AG09319 (cell line): Measurements from ENCODE around the gene QPCT.
A peak's percentile ranks its signal among the peaks of the same experiment; 100 is the strongest.
"Not testable (repeated sequence)": the region's sequence is repeated elsewhere in the genome, so short reads cannot be mapped to it uniquely, and the experiment has no call there.

Source experiments
- DNase-seq: peaks from one replicate; pipeline ENCODE4 v3.0.0-alpha.2; 2010; ENCODE audit warnings: low read depth; ENCODE audit errors: extremely low read depth
- TF ChIP-seq, protein P1 (sequence below): IDR thresholded peaks from 2 replicates; pipeline ENCODE4 v1.5.1; 2011; ENCODE audit warnings: low read depth, mild to moderate bottlenecking, inconsistent platforms, low read length, moderate library complexity

The QPCT gene

DNA sequence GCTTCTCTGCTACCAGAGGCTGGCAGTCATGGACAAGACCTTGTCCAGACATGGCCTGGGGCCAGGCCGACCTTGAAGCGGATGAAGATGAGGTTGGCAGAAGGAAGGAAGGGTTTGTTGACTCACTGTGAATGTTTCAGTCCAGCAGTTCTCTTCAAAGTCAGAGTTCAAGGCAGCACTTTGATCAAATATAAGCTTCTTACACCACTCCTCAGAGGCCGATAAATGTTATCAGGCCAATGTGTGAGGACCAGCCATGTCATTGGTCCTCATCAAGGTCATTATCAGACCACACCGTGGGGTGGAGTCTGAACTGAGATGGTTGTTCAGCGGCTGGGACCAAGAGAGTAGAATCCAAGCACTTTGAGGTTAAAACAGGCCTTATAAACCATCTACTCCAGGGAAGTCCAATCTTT, 35.5 kb downstream of the QPCT start:
- TF ChIP-seq, protein P1, sequence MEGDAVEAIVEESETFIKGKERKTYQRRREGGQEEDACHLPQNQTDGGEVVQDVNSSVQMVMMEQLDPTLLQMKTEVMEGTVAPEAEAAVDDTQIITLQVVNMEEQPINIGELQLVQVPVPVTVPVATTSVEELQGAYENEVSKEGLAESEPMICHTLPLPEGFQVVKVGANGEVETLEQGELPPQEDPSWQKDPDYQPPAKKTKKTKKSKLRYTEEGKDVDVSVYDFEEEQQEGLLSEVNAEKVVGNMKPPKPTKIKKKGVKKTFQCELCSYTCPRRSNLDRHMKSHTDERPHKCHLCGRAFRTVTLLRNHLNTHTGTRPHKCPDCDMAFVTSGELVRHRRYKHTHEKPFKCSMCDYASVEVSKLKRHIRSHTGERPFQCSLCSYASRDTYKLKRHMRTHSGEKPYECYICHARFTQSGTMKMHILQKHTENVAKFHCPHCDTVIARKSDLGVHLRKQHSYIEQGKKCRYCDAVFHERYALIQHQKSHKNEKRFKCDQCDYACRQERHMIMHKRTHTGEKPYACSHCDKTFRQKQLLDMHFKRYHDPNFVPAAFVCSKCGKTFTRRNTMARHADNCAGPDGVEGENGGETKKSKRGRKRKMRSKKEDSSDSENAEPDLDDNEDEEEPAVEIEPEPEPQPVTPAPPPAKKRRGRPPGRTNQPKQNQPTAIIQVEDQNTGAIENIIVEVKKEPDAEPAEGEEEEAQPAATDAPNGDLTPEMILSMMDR, result no peak
- no peak for DNase-seq

DNA sequence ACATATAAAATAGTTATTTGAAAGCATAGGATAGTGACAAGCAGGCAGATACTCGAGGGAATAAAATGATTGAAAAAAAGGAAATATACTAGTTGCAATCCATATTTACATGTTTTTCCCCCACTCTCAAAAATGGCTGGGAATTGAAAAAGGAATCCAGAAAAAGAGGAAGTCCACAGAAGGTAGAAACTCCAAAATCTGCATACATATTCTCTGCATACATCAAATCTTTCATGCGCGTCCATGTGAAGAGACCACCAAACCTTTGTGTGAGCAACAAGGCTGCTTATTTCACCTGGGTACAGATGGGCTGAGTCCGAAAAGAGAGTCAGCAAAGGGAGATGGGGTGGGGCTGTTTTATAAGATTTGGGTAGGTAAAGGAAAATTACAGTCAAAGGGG, 36.4 kb downstream of the QPCT start:
- not testable (repeated sequence) for DNase-seq

DNA sequence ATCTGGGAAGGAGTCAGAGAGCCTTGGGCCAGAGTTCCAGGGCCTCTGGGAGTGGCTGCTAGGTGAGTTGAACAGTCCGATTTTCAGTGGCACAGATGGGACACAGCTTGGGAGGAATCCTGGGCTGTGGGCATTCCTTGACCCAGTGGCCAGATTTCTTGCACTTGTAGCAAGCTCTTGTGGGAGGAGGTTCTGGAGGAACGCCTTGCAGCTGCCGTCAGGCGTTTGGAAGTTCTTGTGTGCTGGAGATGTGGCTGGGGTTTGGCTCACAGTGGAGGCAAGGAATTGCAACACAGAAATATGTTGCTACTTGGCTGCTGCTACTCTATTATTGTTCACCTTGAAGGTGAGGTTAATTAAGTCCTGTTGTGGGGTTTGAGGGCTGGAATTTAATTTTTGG, 39.8 kb downstream of the QPCT start:
- DNase-seq, result not testable (repeated sequence)

DNA sequence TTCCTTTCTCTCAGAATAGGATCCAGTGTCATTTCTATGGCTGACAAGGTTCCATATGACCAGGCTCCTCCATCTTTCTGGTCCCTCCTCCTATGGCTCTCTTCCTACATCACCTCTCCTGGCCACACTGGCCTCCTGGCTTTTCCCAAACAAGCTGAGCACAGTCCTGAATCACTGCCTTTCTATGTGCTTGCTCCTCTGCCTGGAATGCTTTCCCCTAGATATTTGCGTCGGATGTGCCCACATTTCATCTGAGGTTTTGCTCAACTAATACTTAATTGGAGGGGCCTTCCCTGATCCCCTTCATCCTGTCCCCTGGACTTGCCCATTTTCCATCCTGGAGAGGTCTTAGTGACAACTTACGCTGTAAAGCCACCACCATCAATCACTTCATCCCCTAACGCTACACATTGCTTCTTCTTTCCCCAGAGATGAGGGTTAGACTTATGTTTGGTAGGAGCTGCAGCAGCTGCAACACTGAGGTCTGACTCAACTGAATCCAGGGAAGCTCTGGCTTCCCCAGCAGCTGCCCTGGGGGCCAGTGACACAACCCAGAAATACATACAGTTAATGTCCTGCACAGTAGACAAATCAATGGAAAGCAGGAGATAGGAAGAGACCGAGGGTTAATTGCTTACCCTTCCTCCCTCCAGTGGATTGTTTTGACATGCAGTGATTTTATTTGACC, 42.9 kb downstream of the QPCT start:
- TF ChIP-seq, protein P1, result no peak
- DNase-seq, result no peak

DNA sequence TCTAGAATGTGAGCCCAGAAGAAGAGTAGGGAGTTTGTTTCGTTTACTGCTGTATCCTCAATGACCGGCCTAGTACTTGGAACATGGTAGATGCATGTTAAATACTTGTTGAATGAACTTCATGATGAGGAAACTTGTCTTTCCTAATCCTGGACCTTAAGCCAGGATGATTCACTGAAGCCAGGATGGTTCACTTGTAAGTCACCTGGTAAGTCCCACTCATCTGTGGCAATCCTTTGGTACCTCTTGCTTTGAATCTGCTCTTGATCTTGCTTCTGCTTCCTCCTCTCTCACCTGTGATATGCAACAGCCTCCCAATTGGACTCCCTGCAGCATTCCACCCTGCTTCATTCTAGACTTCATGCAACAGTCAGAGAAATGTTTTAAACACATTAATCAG, 43.6 kb downstream of the QPCT start:
- TF ChIP-seq, protein P1, result no peak
- peak; percentile 32 for DNase-seq

DNA sequence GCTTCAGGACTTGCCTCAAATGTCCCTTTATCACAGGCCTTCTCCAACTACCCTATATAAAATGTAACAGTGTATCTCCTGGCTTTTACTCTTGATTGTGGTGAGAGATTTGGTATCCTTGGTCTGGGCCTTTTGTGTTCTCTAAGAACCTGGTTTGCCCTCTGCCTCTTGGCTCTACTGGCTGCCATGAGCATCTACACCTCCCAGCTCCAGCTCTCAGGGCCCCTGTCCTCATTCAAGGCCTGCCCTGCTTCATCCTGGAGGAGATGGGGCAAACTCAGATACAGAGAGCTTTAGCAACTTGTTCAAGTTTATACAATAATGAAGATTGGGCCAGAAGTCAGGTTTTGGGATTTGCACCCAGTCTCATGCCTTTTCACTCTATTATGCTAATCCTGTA, 45.0 kb downstream of the QPCT start:
- DNase-seq, result no peak

DNA sequence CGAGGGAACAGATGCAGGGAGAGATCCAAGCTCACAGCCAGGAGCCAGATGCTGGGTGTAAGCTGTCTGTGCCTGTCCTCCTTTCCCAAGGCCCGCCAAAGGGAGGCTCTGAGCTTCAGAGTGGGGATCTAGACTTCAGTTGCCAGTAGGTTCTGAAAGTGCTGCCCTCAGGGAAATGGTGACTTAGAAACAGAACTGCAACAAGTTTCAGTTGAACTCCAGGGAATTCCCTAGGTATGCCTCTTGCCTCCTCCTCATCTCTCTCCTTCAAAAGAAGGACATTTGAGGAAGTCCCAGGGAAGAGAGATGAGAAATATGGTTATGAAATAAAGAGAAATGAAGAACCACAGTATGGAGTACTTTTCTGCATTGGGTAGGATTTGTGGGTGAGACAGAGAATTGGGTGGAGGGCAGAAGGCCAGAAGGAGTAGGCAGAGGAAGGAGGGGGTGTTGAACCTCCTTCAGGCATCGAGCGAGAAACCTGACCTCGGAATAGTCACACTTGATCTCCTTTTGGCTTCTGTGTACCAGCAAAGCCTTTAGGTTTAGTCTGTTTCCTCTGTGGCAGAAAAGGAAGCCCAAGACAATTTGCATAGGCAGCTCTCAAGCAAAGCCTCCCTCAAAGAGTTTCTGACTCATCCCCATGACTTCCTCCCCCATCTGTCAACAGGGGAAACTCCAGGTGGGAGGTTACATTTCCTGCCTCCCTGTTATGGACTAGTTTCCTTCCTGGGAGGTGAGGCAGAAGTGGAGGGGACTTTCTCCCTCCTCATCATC, 45.7 kb downstream of the QPCT start:
- TF ChIP-seq, protein P1, result no peak
- DNase-seq, result peak; percentile 23

More for the DNA sequence above, 45.0 kb downstream of the QPCT start:
- TF ChIP-seq, protein P1, result no peak

DNA sequence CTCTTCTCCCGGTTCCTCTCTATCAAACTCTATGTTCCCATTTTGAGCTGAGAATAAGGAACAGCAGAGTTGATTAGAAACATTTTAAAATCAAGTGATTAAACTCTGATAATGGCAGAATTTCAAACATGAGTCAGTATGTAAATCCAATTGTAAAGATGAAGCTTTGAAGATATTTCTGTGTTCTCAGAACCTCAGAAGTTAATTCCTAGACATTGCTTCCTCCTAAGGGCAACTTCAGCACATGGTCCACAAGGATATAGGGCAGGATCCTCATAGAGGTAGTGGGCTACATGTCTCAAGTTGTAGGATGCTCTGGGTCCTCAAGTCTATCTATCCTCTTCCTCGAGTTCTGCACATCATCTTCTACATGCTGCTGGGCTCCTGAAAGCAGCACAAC, 46.3 kb downstream of the QPCT start:
- TF ChIP-seq, protein P1, result no peak
- no peak for DNase-seq
